Epidermal melanocyte (primary cell): ENCODE measurements around the gene TMX3.
A peak's percentile ranks its signal among the peaks of the same experiment; 100 is the strongest.

ENCODE experiments used
- DNase-seq: peaks from one replicate; pipeline ENCODE4 v3.0.0; 2011; ENCODE audit warnings: low spot score; ENCODE audit not compliant: insufficient read length

The TMX3 gene, protein sequence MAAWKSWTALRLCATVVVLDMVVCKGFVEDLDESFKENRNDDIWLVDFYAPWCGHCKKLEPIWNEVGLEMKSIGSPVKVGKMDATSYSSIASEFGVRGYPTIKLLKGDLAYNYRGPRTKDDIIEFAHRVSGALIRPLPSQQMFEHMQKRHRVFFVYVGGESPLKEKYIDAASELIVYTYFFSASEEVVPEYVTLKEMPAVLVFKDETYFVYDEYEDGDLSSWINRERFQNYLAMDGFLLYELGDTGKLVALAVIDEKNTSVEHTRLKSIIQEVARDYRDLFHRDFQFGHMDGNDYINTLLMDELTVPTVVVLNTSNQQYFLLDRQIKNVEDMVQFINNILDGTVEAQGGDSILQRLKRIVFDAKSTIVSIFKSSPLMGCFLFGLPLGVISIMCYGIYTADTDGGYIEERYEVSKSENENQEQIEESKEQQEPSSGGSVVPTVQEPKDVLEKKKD

DNA sequence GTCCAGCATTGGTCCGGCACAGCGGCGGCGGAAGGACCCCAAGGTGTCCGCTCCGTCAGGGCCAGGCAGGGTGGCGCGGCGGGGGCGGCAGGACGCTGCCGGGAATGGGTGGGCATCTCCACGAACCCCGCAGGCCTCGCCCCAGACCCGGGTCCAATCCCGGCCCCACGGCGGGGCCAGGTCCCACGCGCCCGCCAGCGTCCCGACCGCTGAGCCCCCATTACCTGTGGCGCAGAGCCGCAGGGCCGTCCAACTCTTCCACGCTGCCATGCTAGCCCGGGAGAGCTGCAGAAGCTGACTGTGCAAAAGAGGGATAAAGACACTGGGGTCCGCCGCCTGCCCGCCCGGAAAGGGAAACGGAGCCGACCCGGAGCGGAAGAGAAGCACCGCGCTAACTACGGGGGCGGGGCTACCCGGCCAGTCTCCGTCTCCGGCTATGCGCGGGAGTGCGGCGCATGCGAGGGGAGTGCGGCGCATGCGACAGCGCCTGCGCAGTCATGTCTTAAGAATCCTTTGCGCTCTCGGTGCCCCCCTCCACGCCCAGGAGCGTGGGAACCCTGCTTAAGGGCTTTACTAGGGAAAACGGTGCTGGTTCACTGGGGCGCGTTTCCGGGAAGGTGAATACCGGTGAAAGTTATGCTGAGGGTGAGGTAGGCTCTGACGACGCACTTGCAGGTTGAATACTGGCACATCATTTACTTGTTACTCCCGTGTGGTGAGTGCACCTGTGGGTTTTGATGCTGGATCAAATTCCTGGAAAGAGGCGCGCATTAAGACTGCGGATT, at the start of gene TMX3:
Gene TMX3 (minus strand): TSS at position 397 of the 785 bp plus-strand sequence. CDS start 127 bp downstream, at position 270.
- peak; percentile 89 for DNase-seq

- no peak for DNase-seq
These were observed 49.1 kb upstream of the TMX3 start for GRCh38 chr18:68764016-68764415.

DNA sequence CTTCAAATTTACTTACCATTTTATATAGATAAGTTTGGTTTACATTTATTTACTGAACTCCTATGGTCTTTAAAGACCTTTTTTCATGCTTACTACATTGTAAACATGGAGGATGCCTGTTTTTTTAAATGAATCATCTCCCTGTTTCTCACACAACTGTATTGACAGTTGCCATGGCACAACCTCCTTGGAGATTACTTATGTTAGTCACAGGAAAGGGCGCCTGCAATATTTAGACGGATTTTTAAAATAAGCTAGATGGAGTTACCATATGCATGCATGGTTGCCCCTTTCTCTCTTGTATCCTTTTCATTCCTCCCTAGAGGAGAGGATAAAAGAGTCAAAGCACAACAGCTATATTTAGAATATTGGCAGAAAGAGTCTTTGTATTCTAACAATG, 48.2 kb upstream of the TMX3 start:
- no peak for DNase-seq

GRCh38 chr18:68759308-68759707, 44.4 kb upstream of the TMX3 start:
- no peak for DNase-seq

DNA sequence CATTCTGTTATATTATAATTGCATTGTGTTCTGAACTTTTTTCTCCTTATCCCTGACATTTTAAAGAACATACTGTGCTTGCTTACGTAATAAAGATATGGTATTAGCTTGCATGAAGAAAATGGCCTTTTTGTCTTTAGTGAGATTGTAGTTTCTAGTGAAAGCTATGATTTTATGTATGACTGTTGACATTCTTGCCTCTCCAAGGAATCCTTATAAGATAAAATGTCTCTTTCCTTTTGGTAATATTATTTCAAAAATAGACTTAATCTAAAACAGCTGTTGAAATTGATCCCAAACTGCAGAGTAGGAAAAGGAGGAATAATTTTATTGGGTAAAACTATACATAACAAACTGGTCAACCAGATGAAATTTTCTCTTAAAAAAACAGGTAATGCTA, 42.2 kb upstream of the TMX3 start:
- DNase-seq: no peak

GRCh38 chr18:68742206-68742605, 27.3 kb upstream of the TMX3 start:
- no peak for DNase-seq

DNA sequence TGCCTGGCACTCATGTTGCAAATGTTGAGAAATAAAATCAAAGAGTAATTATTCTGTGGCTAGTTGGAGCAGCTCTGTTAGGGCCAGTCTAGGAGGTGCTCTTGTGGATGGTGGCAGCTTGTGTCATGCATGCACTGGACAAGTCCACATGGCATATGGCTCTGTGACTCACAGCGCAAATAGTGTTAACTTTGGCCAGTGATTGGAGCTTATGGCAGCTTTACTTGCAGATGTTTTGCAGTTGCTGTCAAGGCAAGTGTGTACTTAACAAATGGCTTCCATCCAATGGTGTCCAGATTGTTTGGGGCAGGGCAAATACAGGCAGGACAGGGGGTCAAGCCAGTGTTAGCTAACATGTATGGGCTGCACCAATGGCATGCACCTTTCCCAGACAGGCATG, 26.1 kb upstream of the TMX3 start:
- DNase-seq: no peak

DNA sequence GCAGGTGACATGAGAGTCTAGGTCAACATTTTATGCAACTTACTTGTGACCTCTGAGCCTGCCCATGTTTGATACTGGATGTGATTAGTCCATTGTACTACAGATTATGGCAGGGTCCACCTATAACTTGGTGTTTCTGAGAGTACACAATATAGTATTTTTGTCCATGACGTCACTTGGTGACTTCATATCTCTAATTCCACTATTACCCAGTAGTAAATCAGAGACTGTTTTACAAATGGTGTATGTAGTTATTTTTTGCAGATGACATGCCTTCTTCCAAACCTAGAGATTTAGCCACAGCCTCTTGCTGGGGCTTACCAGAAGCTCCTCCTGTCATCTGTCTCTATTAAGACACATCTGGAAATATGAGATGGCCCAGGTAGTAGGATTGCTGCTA, 24.6 kb upstream of the TMX3 start:
- no peak for DNase-seq

GRCh38 chr18:68738564-68738963, 23.7 kb upstream of the TMX3 start:
- no peak for DNase-seq

GRCh38 chr18:68735483-68736343, 20.8 kb upstream of the TMX3 start:
- peak; percentile 46 for DNase-seq

GRCh38 chr18:68734308-68734707, 19.4 kb upstream of the TMX3 start:
- no peak for DNase-seq

GRCh38 chr18:68733707-68734106, 18.8 kb upstream of the TMX3 start:
- DNase-seq: no peak

DNA sequence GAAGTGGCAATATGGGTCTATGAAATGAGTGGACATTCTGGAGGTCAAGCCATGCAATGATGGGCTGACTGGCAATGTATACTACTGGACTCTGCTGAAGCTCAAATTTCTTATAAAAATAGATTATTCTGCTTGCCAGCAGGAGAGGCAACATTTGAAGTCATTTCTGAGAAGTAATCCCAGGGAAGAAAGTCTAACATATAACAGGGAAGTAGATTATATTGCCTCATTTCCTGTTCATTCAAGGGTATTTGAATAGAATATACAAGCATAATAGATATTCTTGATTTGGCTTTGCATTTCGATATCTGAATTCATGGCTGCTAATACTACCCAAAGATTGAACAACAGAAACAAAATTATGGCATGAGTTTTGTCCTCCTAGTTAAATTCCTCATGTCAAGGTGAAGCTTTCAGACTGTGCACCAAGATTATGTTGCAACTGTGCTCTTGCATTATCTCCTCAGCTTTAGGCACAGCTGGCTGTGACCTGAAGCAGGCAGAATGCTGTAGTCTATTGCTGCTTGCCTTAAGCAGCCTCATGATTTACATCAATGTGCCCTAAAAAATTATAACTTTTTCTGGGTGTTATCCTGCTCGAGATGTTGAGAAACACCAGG, 13.3 kb upstream of the TMX3 start:
- no peak for DNase-seq

- DNase-seq: no peak
These were observed 12.6 kb upstream of the TMX3 start for GRCh38 chr18:68727506-68727905.

DNA sequence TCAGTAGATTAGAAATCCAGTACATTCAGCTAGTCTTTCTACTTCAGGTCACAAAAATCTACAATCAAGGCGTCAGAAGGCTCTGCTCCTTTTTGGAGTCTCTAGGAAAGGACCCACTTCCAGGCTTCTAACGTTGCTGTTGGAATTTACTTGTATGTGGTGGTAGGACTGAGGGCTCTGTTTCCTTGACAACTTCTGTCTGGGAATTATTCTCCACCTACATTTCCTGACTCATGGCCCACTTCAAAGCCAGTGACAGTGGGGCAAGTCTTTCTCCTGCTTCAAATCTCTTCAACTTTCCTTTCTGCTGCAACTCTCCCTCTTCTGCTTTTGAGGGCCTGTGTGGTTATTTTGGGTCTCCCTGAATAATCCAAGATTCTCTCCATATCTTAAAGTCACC, 10.4 kb upstream of the TMX3 start:
- DNase-seq: no peak

- DNase-seq: no peak
These were observed 9.1 kb upstream of the TMX3 start for GRCh38 chr18:68724021-68724420.

GRCh38 chr18:68723539-68723938, 8.6 kb upstream of the TMX3 start:
- DNase-seq: no peak

GRCh38 chr18:68722821-68723220, 7.9 kb upstream of the TMX3 start:
- no peak for DNase-seq

- no peak for DNase-seq
These were observed 7.0 kb upstream of the TMX3 start for GRCh38 chr18:68721681-68722583.

GRCh38 chr18:68714366-68714711, 569 bp downstream of the TMX3 start:
- no peak for DNase-seq
